H1 (cell line): ENCODE data around the gene SENP3. TPM values are rescaled to one million over a fixed set of nuclear protein-coding genes. Genes with fewer than 3 reads are reported as not detected.

Source experiments
- CTCF ChIA-PET: fragments of 300-600 bp; sonication (Branson Sonifier 250); formaldehyde crosslinking; loops from one replicate; lab custom pipeline; 2021; ENCODE audit not compliant: partially characterized antibody; lab: Charles Lee
- POLR2A ChIA-PET: fragments of 300-600 bp; sonication (Branson Sonifier 250); formaldehyde crosslinking; loops from one replicate; lab custom pipeline; 2021; ENCODE audit warnings: inconsistent platforms; ENCODE audit not compliant: partially characterized antibody; lab: Charles Lee
- DNase-seq, 2 experiments: peaks; one replicate each; pipeline versions ENCODE4 v3.0.0 to v3.0.0-alpha.2; 2010 to 2022; ENCODE audit warnings: low spot score in 2 of 2, low read depth in 1 of 2, mixed read lengths in 1 of 2
- FAIRE-seq: peaks from 2 replicates; lab custom pipeline; 2011; peaks lifted over from hg19 to GRCh38; lab: Jason Lieb, UNC
- H2AFZ ChIP-seq: 2 replicates; pipeline ENCODE4 v1.8.1; 2012; ENCODE audit warnings: low read length, inconsistent platforms
- H2AK5ac ChIP-seq: 2 replicates; pipeline ENCODE4 v1.6.1; 2013; ENCODE audit warnings: low read depth, low read length
- H2BK120ac ChIP-seq: replicated peaks from 2 replicates; pipeline ENCODE3; 2013; ENCODE audit warnings: low read depth, low read length, inconsistent platforms
- H2BK12ac ChIP-seq: 2 replicates; pipeline ENCODE4 v1.6.1; 2013; ENCODE audit warnings: low read depth, low read length
- H2BK15ac ChIP-seq: 2 replicates; pipeline ENCODE4 v1.6.1; 2013; ENCODE audit warnings: low read length
- H2BK20ac ChIP-seq: 2 replicates; pipeline ENCODE4 v1.6.1; 2013; ENCODE audit warnings: low read length
- H2BK5ac ChIP-seq: 2 replicates; pipeline ENCODE4 v1.6.1; 2013; ENCODE audit warnings: low read depth, low read length
- H3K14ac ChIP-seq: 2 replicates; pipeline ENCODE4 v1.6.1; 2013; ENCODE audit warnings: inconsistent platforms; ENCODE audit not compliant: insufficient read length
- H3K18ac ChIP-seq: 2 replicates; pipeline ENCODE4 v1.6.1; 2013; ENCODE audit warnings: low read length; ENCODE audit errors: extremely low read depth
- H3K23ac ChIP-seq: 2 replicates; pipeline ENCODE4 v1.6.1; 2013; ENCODE audit warnings: inconsistent platforms; ENCODE audit not compliant: insufficient read length
- H3K23me2 ChIP-seq: 2 replicates; pipeline ENCODE4 v1.6.1; 2013; ENCODE audit warnings: low read depth, low read length
- H3K27ac ChIP-seq: 2 replicates; pipeline ENCODE4 v1.6.1; 2011; ENCODE audit warnings: low read depth, low read length, inconsistent platforms
- H3K27me3 ChIP-seq, 4 experiments: replicated peaks in 1 of 4; 1 replicate in 1 of 4; 2 replicates in 3 of 4; pipeline versions ENCODE4 v1.6.1 to v1.8.1; 2011 to 2013; ENCODE audit warnings: low read length in 3 of 4, mild to moderate bottlenecking in 3 of 4, inconsistent platforms in 2 of 4, mixed read lengths in 2 of 4, moderate library complexity in 1 of 4; ENCODE audit not compliant: control insufficient read depth in 3 of 4, insufficient read depth in 3 of 4; ENCODE audit errors: extremely low read depth in 1 of 4
- H3K36me3 ChIP-seq, 4 experiments: 2 replicates each; pipeline versions ENCODE4 v1.6.1 to v1.8.1; 2011 to 2013; ENCODE audit warnings: mild to moderate bottlenecking in 4 of 4, low read length in 3 of 4, moderate library complexity in 2 of 4, control low read depth in 1 of 4, inconsistent platforms in 1 of 4; ENCODE audit not compliant: insufficient read depth in 4 of 4, control insufficient read depth in 2 of 4
- H3K4ac ChIP-seq: replicated peaks from 2 replicates; pipeline ENCODE3; 2013; ENCODE audit warnings: low read length, low read depth, mixed read lengths, inconsistent platforms; ENCODE audit not compliant: insufficient read length
- H3K4me1 ChIP-seq, 4 experiments: replicated peaks in 1 of 4; 1 replicate in 1 of 4; 2 replicates in 3 of 4; pipeline versions ENCODE4 v1.6.1 to v1.8.1; 2011 to 2013; ENCODE audit warnings: low read length in 3 of 4, inconsistent platforms in 2 of 4, mixed read lengths in 1 of 4; ENCODE audit not compliant: insufficient read depth in 4 of 4, control insufficient read depth in 3 of 4
- H3K4me2 ChIP-seq, 2 experiments: 2 replicates each; pipeline versions ENCODE4 v1.6.1 to v1.8.1; 2011 to 2013; ENCODE audit warnings: low read depth in 2 of 2, low read length in 2 of 2, control low read depth in 1 of 2, inconsistent platforms in 1 of 2, mild to moderate bottlenecking in 1 of 2; ENCODE audit not compliant: insufficient read depth in 1 of 2
- H3K4me3 ChIP-seq, 4 experiments: fragments of 200-600, 300-600 bp in 1 of 4; sonication (generic), shearing (Covaris generic), sonication (Bioruptor Twin) in 1 of 4; 2 replicates each; pipeline versions ENCODE4 v1.5.1 to v1.8.1; 2011 to 2016; ENCODE audit warnings: low read length in 4 of 4, low read depth in 3 of 4, control low read depth in 2 of 4, inconsistent platforms in 2 of 4, mild to moderate bottlenecking in 2 of 4, mixed read lengths in 1 of 4, moderate library complexity in 1 of 4; ENCODE audit not compliant: insufficient read depth in 2 of 4; ENCODE audit errors: extremely low read depth in 1 of 4
- H3K56ac ChIP-seq: replicated peaks from 2 replicates; pipeline ENCODE3; 2013; ENCODE audit warnings: low read depth, mild to moderate bottlenecking, mixed read lengths, low read length, inconsistent platforms; ENCODE audit not compliant: insufficient read length
- H3K79me1 ChIP-seq: 2 replicates; pipeline ENCODE4 v1.6.1; 2013; ENCODE audit warnings: low read depth, low read length, control low read depth
- H3K79me2 ChIP-seq, 2 experiments: 2 replicates each; pipeline versions ENCODE4 v1.6.1 to v1.8.1; 2012 to 2013; ENCODE audit warnings: low read length in 2 of 2, mild to moderate bottlenecking in 2 of 2, inconsistent platforms in 1 of 2; ENCODE audit not compliant: insufficient read depth in 2 of 2, control insufficient read depth in 1 of 2
- H3K9ac ChIP-seq, 4 experiments: replicated peaks in 1 of 4; 1 replicate in 1 of 4; 2 replicates in 3 of 4; pipeline versions ENCODE4 v1.6.1 to v1.8.1; 2011 to 2013; ENCODE audit warnings: low read depth in 3 of 4, low read length in 3 of 4, control low read depth in 2 of 4, mild to moderate bottlenecking in 2 of 4, moderate library complexity in 2 of 4, inconsistent platforms in 1 of 4; ENCODE audit errors: extremely low read depth in 1 of 4
- H3K9me3 ChIP-seq, 2 experiments: 2 replicates each; pipeline versions ENCODE4 v1.6.1 to v1.8.1; 2012 to 2013; ENCODE audit warnings: mild to moderate bottlenecking in 2 of 2, moderate library complexity in 2 of 2, control low read depth in 1 of 2, inconsistent platforms in 1 of 2, low read depth in 1 of 2, low read length in 1 of 2, mixed read lengths in 1 of 2; ENCODE audit not compliant: insufficient read depth in 2 of 2
- H4K20me1 ChIP-seq, 2 experiments: replicated peaks in 1 of 2; 2 replicates each; pipeline versions ENCODE3 to v1.8.1; 2011 to 2013; ENCODE audit warnings: inconsistent platforms in 2 of 2, low read length in 2 of 2, mild to moderate bottlenecking in 1 of 2; ENCODE audit not compliant: insufficient read depth in 2 of 2, control insufficient read depth in 1 of 2
- H4K5ac ChIP-seq: 2 replicates; pipeline ENCODE4 v1.6.1; 2013; ENCODE audit warnings: low read length, low read depth, mixed read lengths, inconsistent platforms; ENCODE audit not compliant: insufficient read length
- H4K8ac ChIP-seq: 2 replicates; pipeline ENCODE4 v1.8.0; 2013; ENCODE audit warnings: mild to moderate bottlenecking, moderate library complexity, low read length, inconsistent platforms; ENCODE audit not compliant: insufficient read depth; ENCODE audit errors: extremely low read depth
- H4K91ac ChIP-seq: replicated peaks from 2 replicates; pipeline ENCODE3; 2013; ENCODE audit warnings: low read length, mixed read lengths, inconsistent platforms; ENCODE audit not compliant: insufficient read length
- CHD1 ChIP-seq: IDR thresholded peaks from 2 replicates; pipeline ENCODE4 v1.6.1; 2012; ENCODE audit warnings: low read depth, low read length, improper control_type of control experiment
- HDAC2 ChIP-seq, 2 experiments: fragments of 300-600 bp in 1 of 2; sonication (generic) in 1 of 2; IDR thresholded peaks; 2 replicates each; pipeline ENCODE4 v1.6.1; 2011 to 2012; ENCODE audit warnings: low read depth in 2 of 2, low read length in 2 of 2, mild to moderate bottlenecking in 2 of 2, moderate library complexity in 2 of 2, borderline replicate concordance in 1 of 2, inconsistent platforms in 1 of 2
- KDM1A ChIP-seq: fragments of 200-600, 300-600 bp; sonication (generic); IDR thresholded peaks from 2 replicates; pipeline ENCODE4 v1.7.1; 2016; ENCODE audit warnings: mild to moderate bottlenecking, low read length, borderline replicate concordance
- KDM5A ChIP-seq: fragments of 200-600 bp; IDR thresholded peaks from 2 replicates; pipeline ENCODE4 v1.7.1; 2012; ENCODE audit warnings: mild to moderate bottlenecking, low read length, inconsistent platforms, mixed read lengths
- MAFK ChIP-seq: IDR thresholded peaks from 2 replicates; pipeline ENCODE4 v1.6.1; 2012; ENCODE audit warnings: low read depth, mild to moderate bottlenecking, improper control_type of control experiment, low read length
- NRF1 ChIP-seq: IDR thresholded peaks from 2 replicates; pipeline ENCODE4 v1.6.1; 2011; ENCODE audit warnings: mild to moderate bottlenecking, low read depth, low read length, improper control_type of control experiment
- SIN3A ChIP-seq, 2 experiments: IDR thresholded peaks in 1 of 2; conservative IDR thresholded peaks in 1 of 2; 2 replicates each; pipeline ENCODE4 v1.6.1; 2011 to 2012; ENCODE audit warnings: low read length in 2 of 2, improper control_type of control experiment in 1 of 2, low read depth in 1 of 2, mild to moderate bottlenecking in 1 of 2
- SIRT6 ChIP-seq: IDR thresholded peaks from one replicate; pipeline ENCODE4 v1.7.1; 2012; ENCODE audit warnings: low read length, inconsistent platforms
- SRF ChIP-seq: IDR thresholded peaks from 2 replicates; pipeline ENCODE4 v1.6.1; 2011; ENCODE audit warnings: mild to moderate bottlenecking, low read depth, low read length, moderate library complexity
- SUZ12 ChIP-seq: fragments of 200-600 bp; sonication (generic); IDR thresholded peaks from 2 replicates; pipeline ENCODE4 v1.6.1; 2012; ENCODE audit warnings: mild to moderate bottlenecking, inconsistent platforms, low read length, moderate library complexity, mixed read lengths
- TCF12 ChIP-seq: IDR thresholded peaks from 2 replicates; pipeline ENCODE4 v1.6.1; 2011; ENCODE audit warnings: low read depth, mild to moderate bottlenecking, low read length
- TEAD4 ChIP-seq: IDR thresholded peaks from 2 replicates; pipeline ENCODE4 v1.6.1; 2012; ENCODE audit warnings: low read depth, low read length, inconsistent platforms, mixed read lengths
- WGBS, 2 experiments: shearing (Covaris generic) in 1 of 2; methylation state at CpG; one replicate each; pipeline versions ENCODE4 v1.1.6 to v1.1.7; 2013 to 2015; ENCODE audit warnings: low lambda C conversion rate in 2 of 2, mixed read lengths in 2 of 2, inconsistent platforms in 1 of 2, low coverage in 1 of 2, missing lambda C conversion rate in 1 of 2; ENCODE audit not compliant: insufficient replicate concordance in 2 of 2, insufficient coverage in 1 of 2, insufficient read length in 1 of 2; ENCODE audit errors: extremely low coverage in 1 of 2, missing lambda C conversion rate in 1 of 2; 5-methylcytosine and 5-hydroxymethylcytosine counted together
- polyA plus RNA-seq, 7 experiments: library from polyadenylated mRNA; depleted of rRNA in 3 of 7; stranded (reverse) in 5 of 7; unstranded in 2 of 7; fragments of >200 nt in 5 of 7; fragments of 200-250 nt in 2 of 7; gene quantifications; 1 replicate in 5 of 7; 2 replicates in 1 of 7; 4 replicates in 1 of 7; pipeline versions ENCODE4 v1.2.1 to v1.2.3, GENCODE V29; 2011 to 2013; ENCODE audit warnings: missing spikeins in 2 of 7, mixed read lengths in 2 of 7
- total RNA-seq: library from RNA; stranded (reverse); fragmentation: NEBNext Ultra II Directional; extraction: Animal tissue kit (Norgen Biotek cat#: 25700); gene quantifications from 2 replicates; pipeline ENCODE4 v1.2.1, GENCODE V29; 2021

The SENP3 gene
- total and polyA plus RNA-seq, 2 of the 8 experiments (the other 6 are each of a cell fraction or from before 2014, with no cell fraction given), result 86.2 to 129 TPM

DNA sequence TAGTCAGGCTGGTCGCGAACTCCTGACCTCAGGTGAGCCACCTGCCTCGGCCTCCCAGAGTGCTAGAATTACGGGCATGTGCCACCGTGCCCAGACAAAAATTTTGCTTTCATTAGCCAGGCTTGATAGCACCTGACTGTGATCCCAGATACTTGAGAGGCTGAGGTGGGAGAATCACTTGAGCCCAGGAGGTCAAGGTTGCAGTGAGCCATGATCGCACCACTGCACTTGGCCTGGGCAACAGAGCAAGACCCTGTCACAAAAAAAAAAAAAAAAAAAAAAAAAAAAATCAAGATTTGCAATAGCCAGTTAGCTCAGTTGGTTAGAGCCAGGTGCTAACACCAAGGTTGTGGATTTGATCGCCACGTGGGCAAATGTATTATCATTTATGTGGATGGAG, 59.1 kb downstream of the SENP3 start:
- no peak overlapping the region for H2BK5ac ChIP-seq
- H3K36me3 ChIP-seq, result peaks cover 0 to 1% (median 0%) of the 10 kb centered on the region in 4 experiments; a peak in 1 of 8 replicates
- no peak for FAIRE-seq
- no peak overlapping the region for H2AK5ac ChIP-seq
- no peaks in the 10 kb centered on the region for H3K79me1 ChIP-seq
- no peak overlapping the region for H4K91ac ChIP-seq
- H3K18ac ChIP-seq, result no peak overlapping the region
- H2BK120ac ChIP-seq, result no peak overlapping the region
- H3K4me1 ChIP-seq, result no peaks in the 10 kb centered on the region
- H3K9me3 ChIP-seq, result no peaks in the 10 kb centered on the region
- no peak for DNase-seq
- H3K9ac ChIP-seq, result no peak overlapping the region
- no peaks in the 10 kb centered on the region for H4K20me1 ChIP-seq
- no peak overlapping the region for H2BK20ac ChIP-seq
- no peaks in the 10 kb centered on the region for H3K23me2 ChIP-seq
- H3K4ac ChIP-seq, result no peak overlapping the region
- no peak overlapping the region for H3K23ac ChIP-seq
- no peak overlapping the region for H4K5ac ChIP-seq
- H2BK15ac ChIP-seq, result no peak overlapping the region
- H3K4me3 ChIP-seq, result no peak overlapping the region
- H3K4me2 ChIP-seq, result no peak overlapping the region
- H4K8ac ChIP-seq, result no peak overlapping the region
- no peaks in the 10 kb centered on the region for H3K27me3 ChIP-seq
- H3K79me2 ChIP-seq, result no peaks in the 10 kb centered on the region
- WGBS, 2 experiments, result 89% methylated on average over 8 of the region's 8 CpGs; no CpG with 5 or more reads in 1 of the 2 experiments
- no peak for TF ChIP-seq TEAD4
- TF ChIP-seq SIN3A (conservative IDR thresholded peaks at IDR 0.05 in 1 of 2, IDR thresholded peaks at IDR 0.05 in 1 of 2; ENCODE audit: low read depth in 1 of 2, low read length in 2 of 2), result no peak
- no peak for TF ChIP-seq KDM1A
- TF ChIP-seq NRF1, result no peak
- TF ChIP-seq SUZ12, result no peak
- no peak for TF ChIP-seq SRF
- TF ChIP-seq HDAC2 (IDR thresholded peaks at IDR 0.05; ENCODE audit: borderline replicate concordance in 1 of 2, low read depth in 2 of 2, low read length in 2 of 2), result no peak
- TF ChIP-seq SIRT6, result no peak
- no peak for TF ChIP-seq KDM5A
- TF ChIP-seq MAFK, result no peak
- no peak for TF ChIP-seq CHD1
- no peak for TF ChIP-seq TCF12
- no peak overlapping the region for H3K27ac ChIP-seq
- no peak overlapping the region for H3K14ac ChIP-seq
- POLR2A ChIA-PET, result interaction anchor here (0.9 to 79.4 kb wide), 3 partner anchors 17 to 46 kb away, joined by 3 to 2272 read pairs (median 3); partner anchors contain the start of genes ATP1B2, CD68, TP53 and WRAP53
- CTCF ChIA-PET, result interaction anchor here (0.6 to 13.4 kb wide), 3 partner anchors 12 to 473 kb away, joined by 3 to 92 read pairs (median 3); partner anchors contain the start of genes SHBG and WRAP53
- H3K56ac ChIP-seq, result no peak overlapping the region
- H2BK12ac ChIP-seq, result no peak overlapping the region
- no peak overlapping the region for H2AFZ ChIP-seq
